Stimulated activated CD8-positive, alpha-beta memory T cell treated with anti-CD3 and anti-CD28 coated beads, Interleukin-12 subunit alpha, Interleukin-12 subunit beta, amount 100 ng/mL, for 24 hours (primary cell): ENCODE results near the gene NTRK3.

Experiments
- DNase-seq: peaks from one replicate; pipeline ENCODE4 v3.0.0-alpha.2; 2020; ENCODE audit errors: extremely low read depth

NTRK3 gene

DNA sequence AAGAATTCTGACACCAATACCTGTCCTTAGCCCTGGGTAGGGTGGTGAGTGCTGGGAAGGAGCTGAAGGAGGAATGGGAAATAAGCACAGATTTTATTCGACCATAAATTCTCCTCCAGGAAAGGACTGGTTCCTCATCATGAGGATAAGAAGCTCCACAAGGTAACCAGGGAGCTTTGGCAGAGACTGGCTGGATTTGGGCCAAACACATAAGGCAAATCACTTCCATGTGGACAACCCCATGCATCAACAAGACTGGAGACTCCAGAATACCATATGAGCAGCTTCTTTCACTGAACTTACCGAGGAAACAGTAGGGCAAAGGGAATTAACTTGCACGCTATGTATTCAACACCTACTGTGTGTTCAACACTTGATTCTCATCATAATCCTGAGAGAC is 312.5 kb downstream of the NTRK3 start:
- DNase-seq, result no peak

DNA sequence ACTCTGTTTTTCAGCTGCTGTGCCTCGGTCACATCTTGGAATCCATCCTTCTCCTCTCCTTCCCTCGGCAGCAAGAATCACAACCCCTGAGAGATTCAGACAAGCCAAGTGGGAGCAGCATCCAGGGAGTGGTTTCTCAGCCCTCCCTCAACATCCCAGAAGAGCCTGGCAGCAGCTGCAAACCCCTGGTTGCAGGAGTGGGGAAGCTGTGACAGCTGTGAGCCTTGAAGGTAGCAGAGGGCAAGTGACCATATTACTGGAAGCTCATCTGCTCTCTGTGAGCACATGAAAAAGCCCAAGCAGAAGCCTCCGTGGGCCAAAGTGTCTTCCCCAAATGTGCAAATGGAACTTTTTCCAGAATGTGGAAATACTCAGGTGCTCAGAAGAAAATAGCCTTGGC is 312.9 kb downstream of the NTRK3 start:
- no peak for DNase-seq

DNA sequence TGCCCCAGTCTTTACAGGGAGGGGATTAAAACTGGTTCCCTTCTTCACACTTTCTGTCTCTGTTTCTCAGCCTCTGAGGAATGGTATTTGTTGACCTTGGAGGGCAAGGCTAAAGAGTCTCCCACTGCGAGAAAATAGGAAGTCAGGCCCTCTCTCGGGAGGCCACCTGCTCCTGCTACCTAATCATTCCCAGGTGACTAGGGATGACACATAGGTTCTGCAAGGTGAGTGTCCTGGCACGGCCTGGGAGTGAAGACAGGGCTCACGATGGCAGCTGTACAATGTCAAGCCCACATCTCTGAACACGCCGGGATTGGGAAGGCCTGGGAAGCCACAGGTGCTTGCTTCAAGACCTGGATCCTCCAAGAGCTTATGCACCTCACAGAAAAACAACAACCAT is 314.2 kb downstream of the NTRK3 start:
- DNase-seq, result no peak

DNA sequence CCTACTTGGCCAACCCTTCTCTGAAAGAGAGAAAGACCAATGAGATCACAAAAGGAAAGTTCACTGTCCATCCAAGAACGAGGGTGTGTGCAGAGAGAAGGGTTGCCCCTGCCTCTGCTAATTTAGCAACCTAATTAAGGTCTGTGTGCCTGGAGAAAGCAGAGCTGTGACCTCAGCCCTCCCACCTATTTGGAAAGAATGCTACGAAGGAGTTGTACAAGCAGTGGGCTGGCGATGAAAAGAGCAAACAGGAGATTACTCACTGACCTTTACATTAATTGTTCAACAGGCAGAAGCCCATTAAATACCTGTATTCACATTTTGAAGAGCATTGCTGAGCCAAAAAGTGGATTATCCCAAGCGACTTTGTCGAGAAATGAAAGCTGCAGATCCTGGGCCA is 314.9 kb downstream of the NTRK3 start:
- no peak for DNase-seq

DNA sequence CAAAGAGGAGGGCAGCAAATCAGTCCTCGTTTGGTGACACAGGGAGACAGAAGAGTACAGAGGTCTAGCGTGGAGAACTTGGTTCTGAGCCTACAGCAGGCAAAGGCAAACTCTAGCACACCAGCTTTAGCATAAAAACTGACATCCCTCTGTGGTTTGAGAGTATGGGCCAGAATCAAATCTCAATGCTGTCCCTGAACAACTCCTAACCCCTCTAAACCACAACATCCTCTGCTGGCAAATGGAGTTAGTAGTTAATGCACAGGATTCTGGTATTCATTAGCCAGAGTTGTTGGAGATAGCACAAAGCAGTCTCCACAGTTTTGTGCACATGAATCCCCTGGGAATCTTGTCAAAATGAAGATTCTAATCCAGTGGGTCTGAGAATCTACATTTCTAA is 315.8 kb downstream of the NTRK3 start:
- DNase-seq, result no peak

DNA sequence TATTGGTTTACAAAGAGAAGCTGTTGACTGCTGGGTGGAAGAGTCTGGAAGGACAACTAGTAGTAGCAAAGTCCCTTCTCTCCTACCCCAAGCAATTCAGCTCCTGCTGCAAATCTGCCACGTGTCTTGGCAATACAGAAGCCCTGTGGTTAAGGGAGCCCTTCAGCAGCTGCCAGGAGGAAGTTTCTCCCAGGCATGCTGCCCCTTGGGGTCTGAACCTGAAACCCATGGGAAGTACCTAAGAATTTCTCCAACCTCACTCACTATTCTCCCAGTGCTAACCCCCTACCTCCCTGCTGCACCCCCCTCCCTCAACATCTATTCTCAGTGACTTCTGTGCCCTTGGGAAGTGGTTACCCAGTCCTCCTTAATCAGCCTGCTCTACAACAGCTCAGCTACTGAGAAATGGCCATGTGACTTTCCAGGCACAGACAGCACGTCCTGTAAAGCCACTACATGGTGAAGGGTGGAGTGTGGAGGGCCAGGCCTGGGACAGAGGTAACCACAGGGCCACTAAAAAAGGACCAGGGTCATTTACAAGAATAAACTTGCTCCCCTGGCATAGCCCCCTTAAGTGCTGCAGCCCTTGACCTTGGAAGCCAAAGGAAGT is 316.6 kb downstream of the NTRK3 start:
- no peak for DNase-seq

DNA sequence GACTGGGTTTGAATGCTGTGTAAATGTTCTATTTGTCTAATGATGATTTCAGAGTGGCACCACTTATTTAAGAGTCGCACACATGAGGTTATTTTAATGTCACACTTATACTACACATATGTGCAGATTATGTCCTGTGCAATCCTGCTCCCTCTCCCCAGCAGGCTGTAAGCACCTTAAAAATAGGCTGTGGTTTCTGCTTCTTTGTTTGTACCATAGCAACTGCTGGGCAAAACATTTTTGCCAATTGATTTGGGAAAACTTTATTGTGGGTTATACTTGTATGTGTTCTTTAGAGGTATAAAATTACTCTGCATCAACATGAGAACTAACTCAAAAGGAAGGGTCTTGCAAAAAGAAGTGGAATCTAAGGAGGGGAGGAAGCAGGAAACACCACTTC is 318.5 kb downstream of the NTRK3 start:
- DNase-seq, result no peak

DNA sequence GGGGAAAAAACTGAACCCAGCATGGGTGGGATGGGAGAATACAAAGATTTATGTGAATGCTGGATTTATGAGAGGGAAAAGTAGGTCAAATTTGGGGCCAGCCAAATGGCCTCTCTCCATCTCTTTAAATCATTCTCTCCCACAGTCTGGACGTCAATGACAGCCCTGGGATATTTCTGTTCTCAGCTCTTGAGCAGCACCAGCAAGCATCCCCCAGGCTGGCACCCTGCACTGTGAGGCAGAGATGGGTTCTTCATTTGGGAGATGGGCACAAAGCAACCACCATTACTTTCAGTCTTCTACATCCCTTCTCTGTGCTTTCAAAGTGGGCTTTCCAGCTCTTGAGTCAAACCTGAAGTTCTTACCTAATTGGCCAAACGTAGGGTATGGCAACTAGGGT is 321.0 kb downstream of the NTRK3 start:
- DNase-seq, result no peak

DNA sequence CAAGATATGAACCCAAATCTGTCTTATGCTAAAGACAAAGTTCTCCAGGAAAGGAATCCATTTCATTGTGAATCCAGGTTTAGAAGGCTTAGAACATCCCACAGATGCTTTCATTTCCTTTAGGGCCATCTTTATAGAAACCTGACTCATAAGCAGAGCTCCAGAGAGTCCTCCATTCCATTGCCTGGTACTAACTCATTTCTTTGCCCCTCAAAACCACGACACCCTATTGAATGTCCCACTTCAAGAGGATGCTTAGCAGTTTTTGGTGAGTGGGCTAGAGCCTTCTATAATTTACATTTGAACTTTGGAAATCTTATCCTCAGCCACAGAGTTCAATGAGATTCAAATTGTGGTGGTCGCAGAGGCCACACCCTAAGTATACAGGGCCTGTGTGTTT is 325.0 kb downstream of the NTRK3 start:
- DNase-seq, result no peak

DNA sequence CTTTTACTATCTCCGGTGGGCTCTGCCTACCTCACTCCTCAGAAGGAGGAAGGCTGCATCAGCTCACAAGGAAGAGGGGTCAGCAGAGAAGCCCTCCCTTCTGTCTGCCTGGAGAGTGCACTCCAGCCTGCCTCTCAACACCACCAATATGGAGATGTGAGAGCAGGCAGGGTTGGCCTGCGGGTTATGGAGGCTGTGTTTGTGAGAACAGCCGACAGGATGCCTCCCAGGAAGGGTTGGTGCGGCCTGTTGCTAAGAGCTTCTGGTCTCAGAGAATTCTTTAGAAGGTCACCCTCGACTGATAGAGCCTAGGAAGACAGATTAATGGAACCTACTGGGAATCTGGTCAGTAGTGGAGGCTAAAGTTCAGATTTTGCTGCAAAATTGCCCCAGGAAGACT is 326.1 kb downstream of the NTRK3 start:
- no peak for DNase-seq

DNA sequence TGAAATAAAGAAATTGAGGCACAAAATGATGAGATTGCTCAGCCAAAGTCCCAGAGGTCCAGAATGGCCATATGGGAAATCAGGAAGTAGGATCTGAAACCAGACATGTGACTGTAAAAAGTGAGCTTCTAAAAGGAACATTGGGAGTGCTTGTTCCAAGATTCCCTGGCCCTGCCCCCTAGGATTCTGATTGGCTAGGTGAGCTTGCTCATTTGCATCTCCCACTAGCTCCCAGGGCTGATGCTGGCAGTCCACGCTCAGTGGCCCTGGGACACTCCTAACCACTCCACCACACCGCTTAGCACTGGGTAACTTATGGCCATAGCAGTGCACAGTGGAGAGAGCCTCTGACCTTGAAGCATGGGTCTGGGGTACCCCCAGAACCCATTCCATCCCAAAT is 326.7 kb downstream of the NTRK3 start:
- DNase-seq, result no peak

DNA sequence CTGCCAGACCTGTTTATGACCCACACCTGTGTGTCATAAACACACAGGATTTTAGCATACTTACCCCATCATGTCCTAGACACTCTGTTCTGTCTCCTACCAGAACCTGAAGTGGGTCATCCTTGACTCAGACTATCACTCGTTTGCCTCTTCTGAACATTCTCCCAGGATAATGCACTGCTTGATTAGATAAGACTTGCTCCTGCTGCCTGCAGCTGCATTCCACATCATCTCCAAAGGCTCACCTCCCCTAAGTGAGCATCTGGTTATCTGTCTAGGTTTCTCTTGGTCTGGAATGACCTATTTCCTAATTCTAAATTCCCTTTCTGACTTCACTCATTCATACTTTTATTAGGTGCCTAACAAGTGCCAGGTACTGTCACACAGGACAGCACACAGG is 332.1 kb downstream of the NTRK3 start:
- no peak for DNase-seq

DNA sequence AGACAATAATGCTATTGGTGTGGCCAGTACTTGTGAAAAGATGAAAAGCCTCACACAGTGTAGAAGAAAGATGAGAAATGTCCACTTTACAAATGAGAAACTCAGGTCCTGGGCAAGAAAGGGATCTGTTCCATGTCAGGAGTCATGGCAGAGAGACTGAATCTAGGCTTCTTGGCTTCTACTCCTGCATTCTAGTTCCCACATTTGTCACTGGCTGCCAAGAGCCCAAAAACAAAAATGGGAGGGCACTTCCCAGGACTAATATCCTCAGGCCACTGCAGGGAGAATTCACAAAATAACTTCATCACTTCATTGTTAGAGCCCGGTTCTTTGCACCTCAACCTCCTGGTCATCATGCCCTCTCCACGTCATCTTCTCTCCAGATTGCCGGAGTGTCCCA is 337.5 kb downstream of the NTRK3 start:
- no peak for DNase-seq

DNA sequence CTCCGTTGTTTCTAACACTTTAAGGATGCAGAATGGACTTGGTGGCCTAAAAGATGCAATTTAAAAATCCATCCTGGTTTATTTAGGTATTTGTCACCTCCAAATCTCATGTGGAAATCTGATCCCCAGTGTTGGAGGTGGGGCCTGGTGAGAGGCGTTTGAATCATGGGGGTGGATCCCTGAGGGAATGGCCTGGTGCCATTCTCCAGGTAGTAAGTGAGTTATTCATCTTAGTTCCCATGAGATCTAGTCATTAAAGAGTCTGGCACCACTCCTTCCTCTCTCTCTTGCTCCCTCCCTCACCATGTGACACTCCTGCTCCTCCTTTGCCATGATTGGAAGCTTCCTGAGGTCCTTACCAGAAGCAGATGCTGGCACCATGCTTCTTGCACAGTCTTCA is 339.1 kb downstream of the NTRK3 start:
- DNase-seq, result no peak

DNA sequence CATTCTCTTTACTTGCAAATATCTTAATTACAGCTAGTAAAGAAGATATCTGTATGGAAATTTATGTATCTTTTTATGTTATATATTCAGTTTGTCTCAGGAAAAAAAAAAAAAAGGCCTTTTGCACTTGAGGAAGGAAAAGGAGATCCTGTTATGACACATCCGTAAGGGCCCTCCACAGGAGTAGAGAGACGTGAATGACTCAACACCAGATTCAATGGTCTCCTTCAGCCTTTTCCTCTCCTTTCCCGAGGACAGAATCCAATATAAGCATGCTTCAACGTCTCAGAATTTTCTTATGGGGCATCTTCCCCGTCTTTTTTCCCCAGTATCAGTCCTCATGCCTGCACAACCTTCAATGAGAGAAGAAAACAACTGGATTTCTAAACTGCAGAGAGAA is 340.3 kb downstream of the NTRK3 start:
- DNase-seq, result no peak

DNA sequence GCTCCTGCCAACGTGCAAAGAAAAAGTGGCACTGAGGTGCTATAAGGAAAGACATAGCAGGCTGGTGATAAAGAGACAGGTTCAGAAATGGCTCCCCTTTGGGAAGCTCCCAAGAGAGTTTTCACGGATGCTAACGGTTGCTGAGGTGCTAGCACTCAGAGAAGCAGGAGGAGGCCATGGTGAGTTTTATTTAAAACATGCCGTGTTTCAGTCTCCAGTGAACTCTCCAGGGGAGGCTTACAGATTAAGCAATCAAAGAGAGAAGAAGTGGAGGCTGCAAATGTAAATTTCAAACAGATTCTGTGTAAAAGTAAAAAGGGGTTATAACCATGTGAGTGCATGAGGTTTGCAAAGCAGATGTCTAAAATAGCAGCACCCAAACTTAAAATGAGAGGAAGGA is 346.2 kb downstream of the NTRK3 start:
- no peak for DNase-seq

DNA sequence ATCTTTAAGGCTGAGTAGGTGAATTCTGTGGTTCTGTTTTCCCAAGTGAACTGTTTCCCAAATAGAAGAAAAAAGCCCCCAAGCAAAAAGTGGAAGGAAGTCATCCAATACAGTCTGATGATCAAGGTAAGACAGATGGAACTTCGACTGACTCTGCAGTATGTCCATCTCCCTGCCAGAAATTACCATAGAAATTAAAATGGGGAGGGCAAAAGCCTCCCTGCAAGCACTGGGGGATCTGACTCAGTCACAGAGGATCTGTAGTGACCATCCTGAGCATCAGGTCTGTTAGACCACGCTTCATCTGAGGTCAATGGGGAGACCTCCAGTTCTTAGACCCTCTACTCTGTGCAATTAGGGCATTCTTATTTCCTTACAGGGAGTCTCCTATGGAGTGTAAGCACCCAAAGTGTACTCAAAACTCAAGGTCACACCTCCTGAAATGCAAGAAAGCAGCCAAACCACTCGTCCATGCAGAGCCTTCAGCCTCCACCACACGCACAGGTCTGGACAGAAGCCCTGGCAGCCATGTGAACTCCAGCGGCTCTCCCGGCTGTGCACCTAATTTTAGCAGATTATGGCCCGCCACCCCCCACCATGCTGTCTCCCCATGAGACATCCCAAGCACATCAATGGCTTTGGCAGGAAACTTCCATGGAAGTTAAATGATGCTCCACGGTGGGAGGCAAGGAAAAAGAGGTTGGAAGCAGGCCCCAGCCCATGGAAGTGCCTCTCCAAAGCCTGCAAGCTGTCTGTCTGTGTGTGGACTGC is 348.7 kb downstream of the NTRK3 start:
- no peak for DNase-seq

DNA sequence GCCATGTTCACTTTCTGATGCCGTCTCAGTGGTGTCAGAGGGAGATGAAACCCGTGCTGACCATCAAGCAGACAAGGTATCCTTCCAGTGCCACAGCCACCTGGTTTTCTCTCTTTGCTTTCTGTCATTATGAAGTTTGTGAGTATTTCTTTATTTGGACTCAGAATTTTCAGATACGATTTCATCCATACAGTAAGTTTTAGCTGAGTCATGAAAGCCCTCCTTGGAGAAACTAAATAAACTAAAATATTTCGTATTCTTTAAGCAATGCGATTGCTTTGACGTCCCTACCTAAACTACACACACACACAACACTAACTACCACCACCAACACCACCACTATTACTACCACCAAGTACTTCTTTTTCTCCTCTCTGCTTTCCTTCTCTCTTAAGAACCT is 350.1 kb downstream of the NTRK3 start:
- DNase-seq, result no peak

DNA sequence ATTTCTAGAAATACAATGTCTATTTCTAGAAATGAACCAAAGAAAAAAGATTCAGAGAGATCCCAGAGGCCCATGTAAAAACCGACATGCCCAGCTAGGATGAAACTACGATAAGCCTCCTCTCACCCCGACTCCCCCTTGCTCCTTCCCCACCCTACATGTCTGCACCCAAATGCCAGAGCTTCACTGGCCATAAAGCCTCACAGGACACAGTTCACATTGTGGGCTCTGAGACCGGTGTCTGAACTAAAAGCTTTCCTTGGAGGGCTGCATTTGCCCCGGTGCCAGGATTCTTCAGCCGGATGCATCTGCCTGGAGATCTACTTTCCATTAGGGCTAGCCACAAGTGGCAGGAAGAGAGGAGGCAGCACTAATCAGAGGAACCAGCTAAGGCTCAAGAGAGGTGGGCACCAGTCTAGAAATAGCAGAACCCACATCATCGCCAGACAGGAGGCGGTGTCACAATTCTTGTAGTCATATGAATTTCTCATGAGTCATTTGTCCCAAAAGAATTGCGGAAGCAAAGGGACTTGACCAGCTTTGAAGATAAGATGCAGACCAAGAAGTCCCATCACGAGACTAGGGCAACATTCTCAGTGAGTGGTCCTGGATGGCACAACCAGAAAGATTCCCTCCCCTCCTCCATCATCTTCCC is 353.6 kb downstream of the NTRK3 start:
- no peak for DNase-seq

DNA sequence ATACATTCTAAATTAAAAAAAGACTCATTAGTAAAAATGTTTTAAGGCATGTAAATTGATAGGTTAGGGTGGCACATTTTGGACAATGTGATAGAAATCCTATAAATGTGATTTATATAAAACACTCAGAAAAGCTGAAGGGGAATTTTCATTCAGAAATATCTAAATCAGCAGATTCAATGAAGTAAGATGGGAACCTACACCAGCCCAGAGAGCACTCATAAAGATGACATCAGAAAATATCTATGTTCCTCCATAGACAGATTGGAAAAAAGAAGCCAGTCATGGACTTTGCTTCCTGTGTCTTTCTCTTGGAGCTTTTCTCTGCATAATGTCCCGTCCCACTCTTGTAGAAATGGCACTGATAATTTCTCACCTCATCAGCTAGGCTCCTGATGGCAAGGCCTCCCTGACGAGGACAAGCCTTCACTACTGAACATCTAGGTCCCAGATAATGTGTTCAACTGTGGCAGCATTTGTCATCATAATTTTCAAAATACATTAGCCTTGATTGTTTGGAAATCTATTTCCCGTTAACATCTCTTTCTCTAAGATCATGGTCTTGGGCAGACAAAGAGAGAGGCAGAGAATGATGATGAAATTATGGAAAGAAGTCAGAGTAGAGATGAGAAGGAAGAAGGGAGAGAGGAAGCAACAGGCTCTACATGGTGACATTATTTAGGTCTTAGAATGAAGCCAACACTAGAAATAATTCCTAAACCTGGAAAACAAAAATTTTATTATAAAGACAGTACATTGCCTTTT is 354.4 kb downstream of the NTRK3 start:
- DNase-seq, result no peak

DNA sequence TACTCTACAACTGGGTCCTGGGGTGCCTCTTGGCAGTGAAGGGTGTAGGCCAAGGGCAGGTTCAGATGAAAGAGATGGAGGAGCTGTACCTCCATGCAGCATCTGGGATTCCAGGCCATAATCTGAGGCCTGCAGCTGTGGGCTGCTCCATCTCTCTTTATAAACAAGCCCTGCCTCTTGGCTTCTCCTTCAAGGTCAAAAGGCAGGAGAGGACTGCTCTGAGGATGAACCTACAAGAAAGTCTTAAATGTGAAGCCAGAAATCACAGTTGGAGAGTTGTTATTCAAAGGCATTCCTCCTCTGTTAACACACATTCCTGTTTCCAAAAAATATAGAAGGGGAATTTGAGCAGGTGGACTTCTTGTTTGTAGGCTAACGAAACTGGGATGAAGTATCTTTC is 355.5 kb downstream of the NTRK3 start:
- DNase-seq, result no peak

DNA sequence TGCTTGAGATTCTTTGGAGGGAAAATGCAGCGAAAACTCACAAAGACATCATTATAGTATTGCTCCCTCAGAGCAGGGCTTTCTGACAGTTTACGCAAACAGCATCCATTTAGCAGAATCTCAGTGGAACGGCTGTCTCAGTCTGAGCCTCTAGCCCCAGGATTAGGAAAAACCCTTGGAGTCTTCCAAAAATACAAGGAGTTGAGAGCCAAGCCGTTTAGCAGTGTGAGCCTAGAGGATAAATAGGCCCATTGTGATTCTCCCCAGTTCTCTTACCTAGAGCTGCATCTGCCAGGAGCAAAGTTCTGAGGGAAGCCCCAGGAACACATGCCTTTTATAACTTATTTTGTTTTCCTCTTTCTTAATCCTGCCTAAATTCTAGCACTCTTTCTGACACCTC is 359.6 kb downstream of the NTRK3 start:
- no peak for DNase-seq

DNA sequence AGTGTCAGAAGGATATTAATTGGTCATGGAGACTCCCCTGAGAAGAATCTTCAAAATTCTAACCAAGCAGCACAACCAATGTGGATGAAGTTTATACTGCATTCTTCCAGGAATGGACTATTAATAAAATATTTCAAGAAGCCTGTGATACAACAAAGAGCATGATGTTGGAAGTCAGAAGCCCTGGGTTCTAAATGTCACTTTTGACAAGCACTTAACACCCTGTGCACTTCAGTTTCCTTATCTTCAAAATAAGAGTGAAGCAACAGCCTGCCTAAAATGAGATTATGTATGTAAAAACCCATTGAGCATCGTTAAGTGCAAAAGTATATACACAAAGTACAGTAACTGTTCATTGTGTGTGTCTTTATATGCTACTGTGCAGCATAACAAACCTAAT is 369.4 kb downstream of the NTRK3 start:
- no peak for DNase-seq
